Upper lobe of right lung (tissue), 1 donor: ENCODE results near the gene NACC2. TPM values are rescaled to one million over a fixed set of nuclear protein-coding genes. Genes with fewer than 3 reads are reported as not detected.
"Not testable (repeated sequence)": the region's sequence is repeated elsewhere in the genome, so short reads cannot be mapped to it uniquely, and the experiment has no call there.

Experiments
- ATAC-seq: fragments of 200-7000 bp; cut with Tn5 transposase; one replicate; pipeline ENCODE4 v1.9.1; 2020; ENCODE audit warnings: mild to moderate bottlenecking, moderate library complexity
- DNase-seq: peaks from one replicate; pipeline ENCODE4 v3.0.0-alpha.2; 2020
- H3K27ac ChIP-seq: fragments of 200-600 bp; one replicate; pipeline ENCODE4 v1.8.0; 2022
- H3K27me3 ChIP-seq: fragments of 200-600 bp; one replicate; pipeline ENCODE4 v1.8.0; 2022; ENCODE audit warnings: mild to moderate bottlenecking
- H3K36me3 ChIP-seq: fragments of 200-600 bp; one replicate; pipeline ENCODE4 v1.8.0; 2022
- H3K4me1 ChIP-seq: fragments of 200-600 bp; one replicate; pipeline ENCODE4 v1.8.0; 2022
- H3K4me3 ChIP-seq: fragments of 200-600 bp; one replicate; pipeline ENCODE4 v1.8.0; 2022; ENCODE audit warnings: mild to moderate bottlenecking
- H3K9me3 ChIP-seq: fragments of 200-600 bp; one replicate; pipeline ENCODE4 v1.8.0; 2022
- CTCF ChIP-seq: fragments of 200-600 bp; IDR thresholded peaks from one replicate; pipeline ENCODE4 v1.8.0; 2022; ENCODE audit warnings: antibody characterized with exemption
- intact Hi-C: fragments of 100-400 bp; cut with DNase I; formaldehyde crosslinking; loops from one replicate; pipeline ENCODE4 v1.11.0; 2022
- total RNA-seq: library from RNA; stranded (reverse); fragmentation: NEBNext Ultra II Directional; extraction: Animal tissue kit (Norgen Biotek cat#: 25700); gene quantifications from one replicate; pipeline ENCODE4 v1.2.1, GENCODE V29; 2021
- donor health status: DM: no; HTN: yes; CAD: no; lungs with severe emphysema.

Gene NACC2
- total RNA-seq, 1 donor from 2014 or later: 33.5 TPM

- Histone ChIP-seq H3K27ac (no peak overlapping the region), H3K9me3 (no peaks in the 10 kb centered on the region), H3K4me3 (no peak overlapping the region), H3K27me3 (no peaks in the 10 kb centered on the region), H3K36me3 (no peaks in the 10 kb centered on the region), H3K4me1 (peaks cover 23% of the 10 kb centered on the region)
- no peak for TF ChIP-seq CTCF
- ATAC-seq (no peak), DNase-seq (no peak)
- intact Hi-C loops: no loop called here
Observed at GRCh38 chr9:135971111-135971766, 123.8 kb downstream of the NACC2 start.

- no peaks in the 10 kb centered on the region for H3K9me3 ChIP-seq
- no peak overlapping the region for H3K27ac ChIP-seq
- H3K4me3 ChIP-seq: no peak overlapping the region
- H3K36me3 ChIP-seq: no peaks in the 10 kb centered on the region
- H3K27me3 ChIP-seq: no peaks in the 10 kb centered on the region
- TF ChIP-seq CTCF: no peak
- ATAC-seq (no peak), DNase-seq (no peak)
- H3K4me1 ChIP-seq: peaks cover 23% of the 10 kb centered on the region
- intact Hi-C loops: no loop called here
Observed at GRCh38 chr9:135970128-135970815, 124.8 kb downstream of the NACC2 start.

- TF ChIP-seq CTCF: no peak
- H3K27ac ChIP-seq: peak overlapping the region; percentile 24
- H3K4me3 ChIP-seq: no peak overlapping the region
- H3K36me3 ChIP-seq: no peaks in the 10 kb centered on the region
- no peak for DNase-seq
- no peak for ATAC-seq
- H3K9me3 ChIP-seq: no peaks in the 10 kb centered on the region
- intact Hi-C loops: no loop called here
- no peaks in the 10 kb centered on the region for H3K27me3 ChIP-seq
- H3K4me1 ChIP-seq: peaks cover 23% of the 10 kb centered on the region
Observed at GRCh38 chr9:135969064-135969683, 125.9 kb downstream of the NACC2 start.

- H3K27ac ChIP-seq: peak overlapping the region; percentile 14
- no peaks in the 10 kb centered on the region for H3K36me3 ChIP-seq
- ATAC-seq (no peak), DNase-seq (no peak)
- no peaks in the 10 kb centered on the region for H3K27me3 ChIP-seq
- TF ChIP-seq CTCF: no peak
- intact Hi-C loops: no loop called here
- H3K9me3 ChIP-seq: no peaks in the 10 kb centered on the region
- H3K4me1 ChIP-seq: peaks cover 23% of the 10 kb centered on the region
- H3K4me3 ChIP-seq: no peak overlapping the region
Observed at GRCh38 chr9:135968601-135969000, 126.5 kb downstream of the NACC2 start.

GRCh38 chr9:135968083-135968476 lies 127.0 kb downstream of the NACC2 start:
- Histone ChIP-seq H3K4me3 (no peak overlapping the region), H3K9me3 (no peaks in the 10 kb centered on the region), H3K36me3 (no peaks in the 10 kb centered on the region), H3K27me3 (no peaks in the 10 kb centered on the region), H3K27ac (peak overlapping the region; percentile 14), H3K4me1 (peaks cover 23% of the 10 kb centered on the region)
- intact Hi-C loops: no loop called here
- no peak for DNase-seq
- no peak for TF ChIP-seq CTCF
- ATAC-seq: no peak

- H3K4me3 ChIP-seq, H3K27ac ChIP-seq, DNase-seq, ATAC-seq, H3K9me3 ChIP-seq, H3K27me3 ChIP-seq, H3K36me3 ChIP-seq: not testable (repeated sequence)
- H3K4me1 ChIP-seq: peaks cover 23% of the 10 kb centered on the region
- intact Hi-C loops: loop anchor here (2.0 kb wide), 1 partner anchor 156 kb away; no protein-coding TSS in a partner anchor
Observed at GRCh38 chr9:135966916-135967260, 128.2 kb downstream of the NACC2 start.
